NOMO-1 treated with DMSO at 0.1 percent for 48 hours (cell line): ENCODE data around the gene PPFIBP2.
A peak's percentile ranks its signal among the peaks of the same experiment; 100 is the strongest.

Source experiments
- DNase-seq: peaks from one replicate; lab custom pipeline; 2025; ENCODE audit not compliant: unreplicated experiment; lab: John Stamatoyannopoulos, UW

The PPFIBP2 gene

GRCh38 chr11:7524462-7525235 is 10.8 kb downstream of the PPFIBP2 start:
- peak; percentile 9 for DNase-seq

DNA sequence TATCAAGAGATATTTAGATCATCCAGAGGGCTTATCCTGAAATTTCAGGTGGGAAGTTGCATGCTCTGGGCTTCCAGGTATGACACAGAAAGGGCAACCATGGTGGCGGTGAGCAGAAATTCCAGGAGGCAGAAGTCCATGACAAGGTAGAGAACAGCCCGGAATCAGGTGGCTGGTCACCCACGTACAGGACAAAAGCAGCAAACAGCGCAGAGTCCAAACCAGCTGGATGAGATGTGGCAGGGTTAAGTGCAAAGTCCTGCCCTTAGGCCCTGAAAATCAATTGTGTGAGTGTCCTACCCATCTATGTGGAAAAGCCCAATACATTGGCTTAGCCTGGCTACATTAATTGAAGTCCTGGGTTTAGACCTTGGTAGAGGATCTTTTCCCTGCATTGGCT is 11.6 kb downstream of the PPFIBP2 start:
- no peak for DNase-seq

DNA sequence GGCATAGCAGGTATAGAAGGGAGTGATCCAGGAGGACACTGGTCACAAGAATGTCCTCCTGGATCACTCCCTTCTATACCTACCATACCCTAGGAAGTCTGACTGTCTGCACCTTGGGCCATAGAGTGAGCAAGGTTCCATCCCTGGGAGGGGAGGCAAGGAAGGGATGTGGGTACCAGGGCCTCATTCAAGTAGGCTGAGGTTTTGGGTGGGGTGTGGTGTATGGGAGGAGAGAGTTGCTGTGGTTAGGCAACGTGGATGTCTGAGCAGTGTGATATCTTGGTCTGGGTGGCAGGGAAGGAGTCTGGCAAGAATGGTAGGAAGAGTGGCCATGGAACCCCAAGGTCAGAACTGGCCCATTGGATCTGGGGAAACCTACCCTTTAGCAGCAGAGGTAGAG is 13.2 kb downstream of the PPFIBP2 start:
- DNase-seq = no peak

DNA sequence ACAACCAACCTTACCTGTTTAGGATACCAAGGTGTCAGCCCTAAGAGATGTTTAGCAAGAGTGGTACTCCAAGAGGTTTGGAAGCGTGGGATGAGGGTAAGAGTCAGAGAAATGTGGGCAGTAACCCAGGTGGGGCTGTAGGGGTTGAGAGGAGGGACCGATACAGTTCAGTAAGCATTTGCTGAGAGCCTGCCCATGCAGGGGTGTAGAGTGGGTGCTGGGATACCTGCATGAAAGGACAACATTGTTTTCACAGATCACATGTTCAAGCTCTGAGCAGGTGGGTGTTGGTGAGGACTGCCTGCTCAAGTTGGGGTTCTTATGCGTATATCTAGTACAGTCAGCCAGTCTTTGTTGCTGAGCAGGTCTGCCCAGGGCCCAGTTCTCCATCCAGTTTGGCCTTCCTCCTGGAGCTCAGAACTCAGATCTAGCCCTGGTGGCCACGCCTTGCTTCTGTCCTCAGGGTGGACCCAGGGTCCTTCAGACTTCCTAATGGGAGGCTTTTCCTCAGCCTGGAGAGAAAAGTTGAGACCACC is 14.8 kb downstream of the PPFIBP2 start:
- DNase-seq = no peak

- DNase-seq = no peak
Measured at GRCh38 chr11:7530013-7530640, 16.3 kb downstream of the PPFIBP2 start.

GRCh38 chr11:7531011-7531410 is 17.2 kb downstream of the PPFIBP2 start:
- no peak for DNase-seq

DNA sequence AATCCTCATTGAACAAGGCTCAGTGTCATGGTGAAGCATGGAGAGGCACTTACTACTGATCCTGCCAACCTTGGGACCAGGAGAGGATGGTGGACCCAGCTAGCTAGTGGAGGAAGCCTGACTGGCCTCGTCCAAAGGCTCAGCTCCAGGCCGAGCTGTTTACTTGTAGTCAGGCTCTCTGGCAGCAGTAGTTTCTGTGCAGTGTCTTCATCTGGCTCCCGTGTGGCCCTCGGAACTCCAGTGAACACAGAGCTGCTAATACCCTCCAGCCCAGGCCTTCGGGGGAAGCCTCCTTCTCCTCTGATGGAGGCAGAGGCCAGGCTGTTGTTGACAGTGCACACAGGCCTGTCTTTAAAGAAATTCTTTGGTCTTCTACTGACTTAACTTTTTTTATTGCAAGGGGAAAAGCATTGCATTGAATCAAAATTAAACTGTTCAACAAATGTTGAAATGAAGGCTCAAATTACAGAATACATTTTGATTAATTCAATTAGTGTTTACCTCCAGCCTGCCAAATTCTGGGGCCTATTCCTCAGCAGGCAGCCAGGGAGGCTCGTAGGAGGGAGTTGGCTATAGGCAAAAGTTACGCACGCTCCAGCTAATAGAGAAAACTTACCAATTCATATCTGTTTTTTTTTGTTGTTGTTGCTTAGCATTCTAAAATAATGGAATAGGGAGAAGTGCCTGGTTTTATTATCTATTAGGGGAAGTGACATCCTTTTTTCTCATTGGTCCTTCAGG is 18.8 kb downstream of the PPFIBP2 start:
- DNase-seq = no peak

DNA sequence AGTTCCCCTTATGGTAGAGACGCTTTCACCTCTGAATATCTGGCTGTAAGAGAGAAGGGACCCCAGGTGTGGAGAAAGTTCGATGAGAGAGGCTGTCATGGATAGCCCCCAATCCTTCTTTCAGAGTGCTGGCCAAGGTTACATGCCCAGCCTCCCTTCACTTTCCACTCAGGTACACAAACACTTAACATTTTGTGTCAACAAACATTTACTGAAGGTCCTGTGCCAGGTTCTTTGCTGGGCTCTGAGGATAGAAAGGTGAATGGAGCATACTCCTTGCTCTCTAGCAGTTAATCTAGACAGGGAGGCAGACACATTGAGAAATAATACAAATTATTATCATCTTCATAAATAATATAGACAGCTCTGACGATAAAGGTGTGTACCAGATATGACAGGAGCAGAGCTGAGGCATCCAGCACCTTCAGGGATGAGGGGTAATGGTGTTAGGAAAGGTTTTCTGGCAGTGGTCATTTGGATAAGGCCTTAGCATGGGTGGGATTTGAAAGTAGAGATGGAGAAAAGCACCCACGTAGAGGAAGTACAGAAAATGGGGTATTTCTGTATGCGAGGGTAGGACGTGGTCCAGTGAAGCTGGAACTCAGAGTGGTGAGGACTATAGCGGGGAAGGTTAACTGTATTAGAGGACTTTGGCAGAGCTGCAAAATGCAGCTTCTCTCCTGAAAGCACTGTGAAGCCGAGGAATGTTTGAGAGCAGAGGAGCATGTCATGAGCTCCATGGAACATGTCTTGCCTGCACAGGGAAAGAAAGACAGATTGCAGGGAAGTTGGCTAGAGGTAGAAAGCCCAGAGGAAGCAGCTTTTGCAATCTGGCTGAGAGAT is 19.6 kb downstream of the PPFIBP2 start:
- no peak for DNase-seq

- no peak for DNase-seq
Measured at GRCh38 chr11:7534042-7534378, 20.2 kb downstream of the PPFIBP2 start.

- DNase-seq = no peak
Measured at GRCh38 chr11:7536100-7536499, 22.3 kb downstream of the PPFIBP2 start.

GRCh38 chr11:7537265-7537664 is 23.5 kb downstream of the PPFIBP2 start:
- no peak for DNase-seq

DNA sequence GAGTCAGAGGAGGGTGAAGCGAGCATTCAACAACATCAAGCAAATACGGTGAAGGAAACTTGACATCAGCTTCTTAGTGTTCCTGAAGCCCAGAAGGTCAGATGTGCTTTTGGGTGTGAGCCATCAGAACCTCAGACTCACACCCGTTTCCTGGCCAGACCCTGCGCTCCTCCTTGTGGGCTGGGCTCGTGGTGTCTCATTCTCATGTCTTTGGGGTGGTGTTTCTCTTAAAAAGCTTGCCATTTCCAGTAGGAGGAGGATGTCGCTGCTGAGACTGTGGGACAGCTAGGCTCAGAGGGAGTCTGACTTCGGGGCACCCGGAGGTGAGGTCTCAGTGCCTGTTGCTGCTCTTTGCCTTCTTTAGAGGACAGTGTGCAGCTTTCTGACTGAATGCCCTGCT is 24.2 kb downstream of the PPFIBP2 start:
- no peak for DNase-seq

GRCh38 chr11:7538466-7539454 is 25.0 kb downstream of the PPFIBP2 start:
- no peak for DNase-seq

DNA sequence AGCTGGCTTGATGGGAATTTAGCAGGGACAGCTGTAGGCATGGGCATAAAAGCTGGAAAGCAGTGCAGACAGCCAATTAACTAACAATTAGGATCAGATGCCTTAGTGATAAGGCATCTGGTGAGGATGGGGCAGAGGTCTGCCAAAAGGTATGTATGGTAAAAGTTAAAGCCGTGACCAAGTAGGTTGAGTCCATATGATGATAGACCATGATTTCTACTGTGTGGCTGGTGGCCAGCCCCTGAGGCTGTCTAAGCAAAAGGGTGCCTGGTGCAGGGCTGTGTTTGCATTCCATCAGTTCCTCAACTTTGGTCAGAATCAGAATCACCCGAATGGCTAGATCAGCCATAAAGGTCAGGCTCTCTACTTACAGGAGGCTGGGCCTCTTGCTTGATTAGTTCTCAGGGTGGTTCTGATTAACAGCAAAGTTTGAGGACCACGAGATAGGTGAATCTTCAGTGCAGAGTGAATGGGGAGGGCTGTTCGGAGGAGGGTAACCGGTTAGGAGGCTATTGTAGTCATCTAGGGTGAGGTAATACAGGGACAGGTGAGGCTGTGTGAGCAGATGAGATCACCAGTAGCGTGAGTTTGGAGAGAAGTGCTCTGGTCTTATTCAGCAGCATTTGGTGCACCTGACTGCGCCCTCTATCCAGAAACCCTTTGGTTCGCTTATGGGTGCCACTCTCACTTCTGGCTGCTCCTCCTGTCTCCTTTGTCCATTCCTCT is 27.2 kb downstream of the PPFIBP2 start:
- no peak for DNase-seq

- DNase-seq = no peak
Measured at GRCh38 chr11:7543302-7543701, 29.5 kb downstream of the PPFIBP2 start.

GRCh38 chr11:7544021-7544420 is 30.2 kb downstream of the PPFIBP2 start:
- no peak for DNase-seq

DNA sequence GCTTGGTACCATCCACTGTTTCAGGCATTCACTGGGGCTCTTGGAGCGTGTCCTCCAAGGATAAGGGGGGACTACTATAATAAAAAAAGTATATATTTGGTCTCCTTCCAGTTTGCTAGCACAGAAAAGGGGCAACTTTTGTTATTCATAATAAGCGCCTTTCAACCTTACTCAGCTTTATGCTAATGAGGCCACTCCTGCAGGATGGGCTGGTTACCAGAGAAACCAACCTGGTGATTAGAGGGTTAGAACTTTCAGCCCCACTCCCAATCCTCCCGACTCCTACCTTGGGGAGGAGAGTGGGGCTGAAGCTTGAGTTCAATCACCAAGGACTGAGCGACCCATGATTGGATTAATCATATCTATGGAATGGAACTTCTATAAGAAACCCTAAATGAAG is 31.8 kb downstream of the PPFIBP2 start:
- DNase-seq = no peak

DNA sequence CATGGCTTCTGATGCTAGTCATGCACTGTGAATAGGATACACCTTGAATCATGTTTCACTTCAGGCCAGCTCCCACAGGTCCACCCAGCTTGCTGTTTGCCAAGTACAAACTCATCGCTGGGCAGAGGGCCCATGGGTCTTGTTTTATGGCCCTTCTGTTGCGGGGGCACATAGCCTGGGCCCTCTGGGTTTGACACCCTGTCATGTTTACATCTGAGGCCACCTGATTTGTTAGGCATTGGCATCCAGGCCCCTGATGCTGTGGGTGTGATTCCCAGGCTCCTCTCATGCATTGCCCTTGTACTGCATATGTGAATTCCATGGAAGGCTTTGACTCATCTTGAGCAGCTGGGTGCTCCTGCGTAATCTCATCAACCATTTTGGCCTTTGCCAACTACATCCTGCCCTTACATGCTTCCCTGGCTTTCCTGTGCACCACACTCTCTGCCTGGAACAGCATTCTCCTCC is 32.6 kb downstream of the PPFIBP2 start:
- DNase-seq = no peak

GRCh38 chr11:7547687-7548086 is 33.9 kb downstream of the PPFIBP2 start:
- no peak for DNase-seq
